Medulla oblongata (tissue), 1 donor: Measurements from ENCODE around the gene CATSPERB.
"Not testable (repeated sequence)": the region's sequence is repeated elsewhere in the genome, so short reads cannot be mapped to it uniquely, and the experiment has no call there.

Source experiments
- DNase-seq: peaks from one replicate; pipeline ENCODE4 v3.0.0-alpha.2; 2015; ENCODE audit errors: extremely low spot score

The CATSPERB gene

DNA sequence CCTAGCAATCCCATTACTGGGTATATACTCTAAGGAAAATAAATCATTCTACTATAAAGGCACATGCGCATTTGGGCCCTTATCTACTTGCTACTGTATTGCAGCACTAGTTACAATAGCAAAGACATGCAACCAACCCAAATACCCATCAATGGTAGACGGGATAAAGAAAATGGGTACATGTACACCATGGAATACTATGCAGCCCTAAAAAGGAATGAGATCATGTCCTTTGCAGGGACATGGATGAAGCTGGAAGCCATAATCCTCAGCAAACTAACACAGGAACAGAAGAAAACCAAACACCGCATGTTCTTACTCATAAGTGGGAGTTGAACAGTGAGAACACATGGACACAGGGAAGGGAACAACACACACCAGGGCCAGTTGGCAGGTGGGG lies 54.2 kb downstream of the CATSPERB start:
- not testable (repeated sequence) for DNase-seq

DNA sequence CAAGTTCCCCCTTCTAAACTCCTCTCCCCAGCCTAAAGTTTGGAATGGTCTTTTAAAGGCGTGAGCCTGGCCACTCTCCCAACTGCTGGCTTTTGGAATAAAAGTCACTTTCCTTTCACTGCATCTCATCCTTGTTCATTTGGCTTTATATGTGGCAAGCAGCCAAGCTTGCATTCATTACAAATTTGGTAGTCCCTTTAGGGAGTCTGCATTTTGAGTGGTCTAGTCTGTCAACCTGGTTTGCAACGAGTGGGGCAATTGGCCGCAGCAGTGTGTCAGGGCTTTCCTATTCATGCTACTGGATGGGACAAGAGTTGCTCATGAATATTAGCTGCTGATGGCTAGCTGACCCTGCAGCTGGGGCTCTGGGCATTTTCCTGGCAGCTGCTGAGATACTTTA lies 57.0 kb downstream of the CATSPERB start:
- no peak for DNase-seq

DNA sequence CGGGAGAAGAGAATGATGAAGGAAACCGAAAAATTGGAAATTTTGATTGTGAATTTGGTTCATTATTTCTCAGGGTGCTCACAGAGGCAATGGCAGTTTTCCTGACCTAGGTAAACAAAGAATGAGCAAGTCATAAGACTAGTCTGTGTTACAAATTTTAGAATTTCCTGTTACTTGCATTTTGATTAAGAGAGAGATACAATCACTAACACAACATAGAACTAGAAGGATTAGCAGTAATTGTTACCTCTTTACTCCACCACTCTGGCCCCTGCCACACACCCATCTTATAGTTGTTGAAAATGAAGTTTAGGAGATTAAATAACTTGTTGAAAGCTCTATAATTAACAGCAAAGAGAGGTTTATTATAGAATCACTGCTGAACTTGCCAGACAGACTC lies 62.0 kb downstream of the CATSPERB start:
- DNase-seq: no peak

DNA sequence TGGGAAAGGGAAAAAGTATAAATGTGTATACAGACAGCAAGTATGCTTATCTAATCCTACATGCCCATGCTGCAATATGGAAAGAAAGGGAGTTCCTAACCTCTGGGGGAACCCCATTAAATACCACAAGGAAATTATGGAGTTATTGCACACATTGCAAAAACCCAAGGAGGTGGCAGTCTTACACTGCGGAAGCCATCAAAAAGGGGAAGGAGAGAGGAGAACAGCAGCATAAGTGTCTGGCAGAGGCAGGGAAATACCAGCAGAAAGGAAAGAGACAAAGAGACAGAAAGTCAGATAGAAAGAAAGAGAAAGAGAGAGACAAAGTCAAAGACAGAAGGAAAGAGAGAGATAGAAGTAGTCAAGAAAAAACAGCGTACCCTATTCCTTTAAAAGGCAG lies 64.8 kb downstream of the CATSPERB start:
- DNase-seq: not testable (repeated sequence)

DNA sequence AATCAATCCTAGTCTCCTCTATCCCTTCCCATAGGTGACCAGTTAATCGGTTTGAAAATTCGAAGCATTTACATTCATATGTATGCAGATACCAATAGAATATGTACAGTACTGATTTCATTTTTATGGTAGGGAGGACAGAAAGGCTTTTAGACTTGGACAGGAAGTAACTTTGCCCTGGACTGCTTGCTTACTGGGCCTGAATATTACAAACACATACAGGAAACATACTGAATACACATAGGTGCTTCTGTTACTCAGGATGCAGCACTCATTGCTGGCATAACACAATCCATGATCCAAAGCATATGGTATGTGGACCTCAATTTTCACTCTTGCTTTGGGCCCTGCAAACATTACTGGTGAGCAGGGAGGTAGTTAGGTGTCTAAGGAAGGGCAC lies 71.1 kb downstream of the CATSPERB start:
- DNase-seq: no peak

DNA sequence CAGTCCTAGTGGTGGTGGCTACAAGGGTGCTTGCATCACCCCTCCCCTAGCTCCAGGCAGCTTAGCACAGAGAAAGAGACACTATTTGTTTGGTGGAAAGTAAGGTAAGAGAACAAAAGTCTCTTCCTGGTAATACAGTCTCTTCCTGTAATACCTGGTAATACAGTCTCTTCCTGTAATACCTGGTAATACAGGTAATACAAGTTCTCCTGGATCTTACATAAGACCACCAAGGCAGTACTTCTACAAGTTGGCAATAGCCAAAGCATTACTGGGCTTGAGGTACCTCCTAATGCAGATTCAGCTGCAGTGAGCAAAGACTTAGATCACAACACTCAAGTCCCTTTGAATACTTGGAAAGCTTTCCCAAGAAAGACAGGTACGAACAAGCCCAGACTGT lies 77.0 kb downstream of the CATSPERB start:
- no peak for DNase-seq

DNA sequence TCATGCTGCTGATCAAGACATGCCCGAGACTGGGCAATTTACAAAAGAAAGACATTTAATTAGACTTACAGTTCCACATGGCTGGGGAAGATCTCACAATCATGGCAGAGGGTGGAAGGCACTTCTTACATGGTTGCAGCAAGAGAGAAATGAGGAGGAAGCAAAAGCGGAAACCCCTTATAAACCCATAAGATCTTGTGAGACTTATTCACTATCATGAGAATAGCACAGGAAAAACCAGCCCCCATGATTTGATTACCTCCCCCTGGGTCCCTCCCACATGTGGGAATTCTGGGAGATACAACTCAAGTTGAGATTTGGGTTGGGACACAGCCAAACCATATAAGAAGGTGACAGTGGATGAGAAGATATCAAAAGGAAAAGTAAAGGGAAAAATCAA lies 78.4 kb downstream of the CATSPERB start:
- no peak for DNase-seq

DNA sequence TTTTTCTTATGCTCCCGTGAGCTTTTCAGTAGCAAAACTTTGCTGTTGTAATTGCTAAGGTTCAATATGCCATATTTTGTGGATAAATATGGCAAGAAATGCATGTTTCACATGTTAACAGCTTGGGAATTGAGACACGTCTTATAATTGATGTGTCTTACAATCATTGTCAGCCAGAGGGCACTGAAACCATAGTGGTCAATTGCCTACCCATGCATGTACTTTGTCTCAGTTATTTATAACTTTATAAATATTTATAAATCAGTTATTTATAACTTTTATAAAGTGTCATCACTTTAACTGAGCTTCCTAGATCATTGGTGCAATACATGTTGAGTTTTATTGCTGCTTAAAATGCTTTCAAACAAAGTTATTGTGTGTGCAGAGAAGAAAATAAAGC lies 82.0 kb downstream of the CATSPERB start:
- DNase-seq: peak; percentile 62

DNA sequence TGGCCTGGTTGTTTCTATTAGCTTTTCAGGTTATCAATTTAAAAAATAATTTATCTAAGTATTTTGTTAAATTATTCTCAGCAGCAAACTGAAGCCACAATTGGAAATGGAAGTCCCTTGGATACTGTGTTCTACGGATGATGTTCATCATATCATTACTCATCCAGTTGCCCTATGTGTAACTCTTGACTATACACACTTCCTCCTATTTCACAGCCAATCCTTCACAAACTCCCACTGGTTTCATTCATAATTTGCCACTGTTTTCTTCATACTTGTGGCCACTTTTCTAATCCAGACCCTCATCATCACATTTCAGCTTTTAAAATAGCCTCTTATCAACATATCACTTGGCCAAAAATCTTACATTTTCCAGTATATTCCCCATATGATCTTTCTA lies 84.0 kb downstream of the CATSPERB start:
- no peak for DNase-seq

DNA sequence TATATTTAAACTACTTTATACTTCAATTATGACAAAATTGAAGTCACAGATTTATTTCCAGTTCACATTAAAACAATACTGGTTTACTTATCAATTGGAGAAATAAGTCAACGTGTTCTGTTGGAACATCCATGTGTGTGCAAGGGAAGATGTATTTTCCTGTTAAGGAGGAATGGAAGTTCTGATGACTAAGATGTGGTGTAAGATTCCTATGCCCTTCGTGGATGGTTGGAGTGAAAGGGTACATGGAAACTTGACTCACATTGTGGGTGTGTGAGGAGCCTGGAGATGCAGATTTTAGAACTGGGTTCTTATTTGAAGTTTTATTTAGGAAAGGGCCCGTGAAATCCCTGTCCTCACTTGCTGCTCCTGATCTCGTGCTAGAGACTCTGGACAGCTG lies 95.3 kb downstream of the CATSPERB start:
- no peak for DNase-seq

DNA sequence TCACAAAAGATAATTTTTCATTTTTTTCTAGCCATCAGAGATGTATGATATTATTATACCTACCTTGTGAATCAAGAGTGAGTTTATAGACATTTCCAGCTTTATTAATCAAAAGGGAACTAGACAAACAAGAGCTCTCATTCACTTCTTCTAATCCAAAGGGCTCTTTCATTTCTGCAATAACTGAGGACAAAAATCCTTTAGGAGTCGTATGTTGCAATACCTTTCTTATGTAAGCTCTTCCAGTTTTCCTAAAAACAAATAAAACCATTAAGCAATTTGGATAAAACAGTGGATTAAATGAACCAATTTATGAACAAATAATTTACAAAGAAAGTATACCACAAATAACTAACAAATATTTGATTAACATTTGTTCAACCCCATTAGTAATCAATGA lies 107.1 kb downstream of the CATSPERB start:
- no peak for DNase-seq

DNA sequence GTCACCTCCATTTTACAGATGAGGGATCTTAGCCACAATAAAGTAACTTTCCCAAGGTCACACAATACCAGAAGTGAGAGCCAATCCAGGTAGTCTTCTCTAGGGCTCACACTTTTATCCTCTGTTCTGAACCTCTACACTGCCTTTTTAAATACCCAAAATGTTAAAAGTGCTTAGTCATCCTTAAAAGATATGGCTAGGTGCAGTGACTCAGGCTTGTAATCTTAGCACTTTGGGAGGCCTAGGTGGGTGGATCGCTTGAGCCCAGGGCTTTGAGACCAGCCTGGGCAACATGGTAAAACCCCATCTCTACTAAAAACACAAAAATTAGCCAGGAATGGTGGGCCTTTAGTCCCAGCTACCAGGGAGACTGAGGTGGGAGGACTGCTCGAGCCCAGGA lies 117.7 kb downstream of the CATSPERB start:
- DNase-seq: no peak

DNA sequence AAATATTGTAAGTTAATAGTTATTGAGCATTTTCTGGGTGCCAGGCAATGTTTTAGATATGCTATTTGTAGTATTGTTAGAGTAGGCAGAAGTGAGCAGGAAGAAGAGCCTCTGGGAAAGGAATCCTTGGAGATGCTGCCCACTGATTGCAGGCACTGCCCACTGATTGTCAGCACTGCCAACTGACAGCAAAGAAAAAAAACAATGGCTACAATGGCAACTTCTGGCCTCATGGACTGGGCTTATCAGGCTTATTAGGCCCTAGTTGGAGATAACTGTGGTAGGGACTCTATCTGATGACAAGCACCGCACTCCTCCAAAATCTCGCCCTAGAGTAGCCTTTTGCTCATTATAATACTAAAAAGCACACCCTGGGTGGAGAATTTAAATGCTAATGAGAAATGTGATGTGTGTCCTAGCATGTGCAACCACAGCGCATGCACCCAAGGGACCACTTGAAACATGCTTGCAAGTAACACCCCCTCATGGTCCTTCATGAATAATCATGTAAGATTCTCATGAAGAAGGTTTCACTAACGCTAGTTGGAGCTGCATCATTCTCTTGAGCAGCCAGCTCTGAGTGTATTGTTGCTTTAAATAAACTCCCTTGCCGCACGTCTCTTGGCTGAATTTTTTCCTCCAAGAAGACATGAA lies 118.3 kb downstream of the CATSPERB start:
- no peak for DNase-seq

DNA sequence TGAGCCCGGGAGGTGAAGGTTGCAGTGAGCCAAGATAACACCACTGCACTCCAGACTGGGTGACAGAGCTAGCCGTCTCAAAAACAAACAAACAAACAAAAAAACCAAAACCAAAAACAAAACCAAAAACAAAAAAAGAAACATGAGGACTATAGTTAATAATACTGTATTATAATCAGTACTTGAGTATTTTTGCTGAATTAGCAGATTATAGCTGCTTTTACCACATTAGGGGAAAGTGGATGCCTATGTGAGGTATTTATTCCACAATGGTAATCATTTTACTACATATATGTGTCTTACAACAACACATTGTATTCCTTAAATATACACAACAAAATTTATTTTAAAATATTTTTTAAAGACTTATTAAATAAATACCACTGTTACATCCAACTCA lies 120.4 kb downstream of the CATSPERB start:
- DNase-seq: no peak

DNA sequence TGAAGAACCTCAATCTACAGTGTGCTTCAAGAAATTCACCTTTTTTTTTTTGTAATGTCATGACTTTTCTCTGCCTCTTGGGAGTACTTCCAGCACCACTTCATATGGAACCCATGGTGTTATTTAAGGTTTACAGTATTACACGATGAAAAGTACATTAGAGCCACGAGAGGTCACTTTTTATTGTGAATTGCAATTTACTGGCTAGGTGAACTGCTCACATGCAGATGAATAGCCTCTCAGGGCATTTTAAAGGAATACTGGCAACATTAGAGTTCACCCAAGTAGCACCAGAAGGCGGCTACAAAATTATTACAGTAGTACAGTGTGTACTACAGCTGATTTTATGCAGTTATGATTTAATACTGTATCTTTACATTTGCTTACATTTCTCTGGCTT lies 122.7 kb downstream of the CATSPERB start:
- no peak for DNase-seq

DNA sequence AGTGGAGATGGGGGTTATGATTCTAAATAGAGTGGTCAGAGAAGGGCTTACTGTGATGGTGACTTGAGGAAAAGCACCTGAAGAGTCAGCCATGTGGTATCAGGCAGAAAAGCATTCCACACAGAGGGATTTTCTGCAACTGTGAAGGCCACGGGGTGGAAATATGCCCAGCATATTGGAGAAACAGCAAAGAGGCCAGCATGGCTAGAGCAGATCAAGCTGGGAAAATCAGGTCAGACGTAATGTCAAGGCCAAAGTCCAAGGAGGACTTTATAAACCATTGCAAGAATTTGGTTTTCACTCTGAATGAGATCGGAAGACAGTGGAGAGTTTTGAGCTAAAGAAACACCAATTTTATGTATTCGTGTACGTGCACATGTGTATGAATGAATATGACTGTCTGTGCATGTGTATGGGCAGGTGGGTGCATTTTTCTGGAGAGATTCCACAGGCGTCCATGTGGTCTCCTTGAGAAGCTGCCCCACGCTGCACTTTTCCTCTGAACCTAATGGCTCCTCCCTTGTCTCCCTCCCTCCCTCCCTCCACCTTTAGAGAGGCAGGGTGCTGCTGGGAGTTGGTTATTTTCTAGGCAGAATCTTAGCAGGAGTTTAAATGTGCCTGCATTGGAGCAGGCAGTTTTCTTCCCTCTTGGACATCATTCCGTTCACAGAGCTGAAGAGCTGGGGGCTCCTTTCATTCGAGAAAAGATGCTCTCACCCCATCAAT lies 124.4 kb downstream of the CATSPERB start:
- no peak for DNase-seq

DNA sequence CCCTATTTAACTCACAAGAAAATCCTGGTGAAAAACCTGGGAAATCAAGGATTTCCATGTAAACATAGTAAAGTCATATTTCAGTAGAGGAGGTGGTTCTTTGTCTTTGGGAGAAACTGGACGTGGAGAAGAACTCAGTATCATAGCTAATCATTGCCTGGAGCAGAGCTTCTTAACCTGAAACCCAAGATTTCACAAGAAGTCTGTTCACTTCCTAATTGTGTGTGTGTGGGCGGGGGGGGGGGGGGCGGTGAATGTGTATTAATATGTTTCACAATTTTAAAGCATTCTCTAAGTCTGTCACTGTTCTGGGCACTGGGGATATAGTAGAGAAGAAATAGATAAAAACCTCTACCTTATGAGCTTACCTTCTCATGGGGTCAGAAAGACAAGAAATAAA lies 125.0 kb downstream of the CATSPERB start:
- no peak for DNase-seq

DNA sequence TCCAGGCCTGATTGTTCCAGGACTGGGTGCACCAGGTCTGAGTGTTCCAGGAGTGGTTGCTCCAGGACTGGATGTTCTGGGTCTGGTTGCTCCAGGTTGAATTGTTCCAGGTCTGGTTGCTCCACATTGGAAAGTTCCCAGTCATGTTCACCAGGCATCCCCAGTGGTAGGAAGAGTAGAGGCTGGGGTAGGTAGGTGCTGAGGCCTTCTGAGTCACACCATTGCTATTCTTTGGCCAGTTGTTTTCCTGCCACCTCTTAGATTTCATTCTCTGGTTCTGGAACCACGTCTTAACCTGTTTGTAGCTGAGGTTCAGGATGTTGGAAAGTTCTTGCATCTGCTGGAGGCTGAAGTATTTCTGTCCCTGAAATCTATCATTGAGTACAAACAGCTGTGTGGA lies 127.3 kb downstream of the CATSPERB start:
- DNase-seq: not testable (repeated sequence)

DNA sequence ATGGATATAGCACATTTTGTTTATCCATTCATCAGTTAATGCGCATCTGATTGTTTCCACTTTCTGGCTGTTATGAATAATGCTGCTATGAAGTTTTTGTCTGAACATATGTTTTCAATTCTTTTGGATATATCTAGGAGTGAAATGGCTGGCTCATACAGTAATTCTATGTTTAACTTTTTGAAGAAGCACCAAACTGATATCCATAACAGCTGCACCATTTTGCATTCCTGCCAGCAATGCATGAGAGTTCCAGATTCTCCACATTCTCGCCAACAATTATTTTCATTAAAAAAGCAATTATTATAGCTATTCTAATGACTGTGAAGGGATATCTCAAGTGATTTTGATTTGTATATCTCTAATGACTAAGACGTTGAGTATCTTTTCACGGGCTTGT lies 131.9 kb downstream of the CATSPERB start:
- no peak for DNase-seq

DNA sequence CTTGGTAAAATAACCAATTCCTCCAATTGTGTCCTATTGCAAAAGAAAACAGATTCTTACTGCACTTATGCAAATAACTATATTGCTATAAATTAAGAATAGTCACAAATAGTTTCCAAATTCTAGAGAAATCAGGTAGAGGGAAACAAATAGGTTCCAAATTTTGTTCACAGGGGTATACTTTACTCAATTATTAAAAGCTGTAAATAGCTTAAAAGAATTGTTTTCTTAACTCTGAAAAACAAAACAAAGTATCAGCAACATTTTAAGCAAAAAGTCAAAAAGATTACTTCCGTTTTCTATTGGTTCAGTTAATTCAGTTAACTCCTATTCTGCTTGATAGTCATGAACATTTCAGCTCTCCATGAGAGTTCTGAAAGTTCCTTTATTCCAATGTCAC lies 136.2 kb downstream of the CATSPERB start:
- no peak for DNase-seq

DNA sequence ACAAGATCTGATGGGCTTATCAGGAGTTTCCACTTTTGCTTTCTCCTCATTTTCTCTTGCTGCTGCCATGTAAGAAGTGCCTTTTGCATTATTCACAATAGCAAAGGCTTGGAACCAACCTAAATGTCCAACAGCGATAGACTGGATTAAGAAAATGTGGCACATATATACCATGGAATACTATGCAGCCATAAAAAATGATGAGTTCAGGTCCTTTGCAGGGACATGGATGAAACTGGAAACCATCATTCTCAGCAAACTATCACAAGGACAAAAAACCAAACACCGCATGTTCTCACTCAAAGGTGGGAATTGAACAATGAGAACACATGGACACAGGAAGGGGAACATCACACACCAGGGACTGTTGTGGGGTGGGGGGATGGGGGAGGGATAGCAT lies 137.9 kb downstream of the CATSPERB start:
- DNase-seq: not testable (repeated sequence)

DNA sequence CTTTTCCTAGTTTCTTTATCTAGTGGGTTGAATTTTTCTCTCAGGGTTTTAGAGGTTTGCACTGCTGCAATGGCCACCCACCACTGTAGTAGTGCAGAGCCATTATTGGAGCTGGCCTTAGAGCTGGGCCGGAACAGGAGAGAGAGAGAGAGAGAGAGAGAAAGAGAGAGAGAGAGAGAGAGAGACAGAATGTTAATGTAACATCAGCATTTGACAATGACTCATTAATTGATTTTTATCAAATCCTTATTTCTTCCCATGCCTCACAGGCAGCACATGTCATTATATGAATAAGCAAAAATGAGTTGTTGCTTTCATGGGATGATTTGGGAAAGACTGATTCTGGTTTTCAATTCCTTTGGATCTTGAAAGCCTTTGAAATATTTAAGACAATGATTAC lies 145.5 kb downstream of the CATSPERB start:
- DNase-seq: no peak

DNA sequence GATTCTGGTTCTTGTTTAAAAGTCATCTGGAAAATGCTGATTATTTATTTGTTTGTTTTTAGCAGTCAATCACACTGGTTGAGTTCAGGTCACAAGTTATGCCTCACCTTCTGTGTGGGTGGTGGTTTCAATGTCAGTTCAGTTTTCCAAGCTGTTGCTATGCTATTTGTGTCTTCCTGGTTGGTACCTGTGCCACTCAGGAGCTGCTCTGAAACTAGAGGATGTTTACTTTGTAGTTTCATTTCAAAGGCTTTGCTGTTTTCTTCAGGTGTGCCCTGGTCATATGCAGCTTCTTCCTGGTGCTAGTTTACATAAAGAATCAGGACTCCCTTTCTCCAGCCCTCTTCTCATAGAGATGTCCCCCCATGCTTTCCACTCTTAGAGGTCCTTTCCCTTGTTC lies 146.0 kb downstream of the CATSPERB start:
- DNase-seq: no peak

DNA sequence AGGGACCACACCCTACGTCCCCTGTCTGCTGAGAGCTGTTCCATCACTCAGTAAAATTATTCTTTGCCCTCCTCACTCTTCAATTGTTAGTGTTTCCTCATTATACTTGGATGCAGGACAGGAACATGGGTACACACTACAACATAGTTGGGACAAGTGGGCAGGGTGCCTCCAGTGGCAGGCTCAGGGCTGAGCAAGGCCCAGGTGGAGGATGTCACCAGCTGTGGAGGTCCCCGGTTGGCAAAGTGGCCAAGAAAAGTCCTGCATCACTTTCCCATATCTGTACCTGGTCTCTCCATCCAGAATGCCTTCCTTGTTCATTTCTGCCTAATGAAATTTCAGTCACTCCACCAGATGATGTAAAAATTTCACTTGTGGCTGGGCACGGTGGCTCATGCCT lies 149.1 kb downstream of the CATSPERB start:
- DNase-seq: no peak
